Prostate gland (tissue), 2 donors: Measurements from ENCODE around the gene IPCEF1. TPM values are rescaled to one million over a fixed set of nuclear protein-coding genes. Genes with fewer than 3 reads are reported as not detected.

Experiments used
- DNase-seq: peaks from one replicate; pipeline ENCODE4 v3.0.0-alpha.2; 2019; ENCODE audit warnings: low spot score
- H3K27ac ChIP-seq, 2 donors: fragments of 200-600 bp; sonication (generic); 2 replicates each; pipeline ENCODE4 v1.5.1; 2017 to 2019
- H3K27me3 ChIP-seq: fragments of 200-600 bp; sonication (generic); replicated peaks from 2 replicates; pipeline ENCODE4 v1.5.1; 2019; ENCODE audit not compliant: insufficient read depth
- H3K36me3 ChIP-seq, 2 donors: fragments of 200-600 bp; sonication (generic); 1 replicate in 1 of 2; 2 replicates in 1 of 2; pipeline versions ENCODE4 v1.5.1 to v1.8.1; 2017 to 2019
- H3K4me1 ChIP-seq: fragments of 200-600 bp; sonication (generic); replicated peaks from 2 replicates; pipeline ENCODE4 v1.5.1; 2019
- H3K4me3 ChIP-seq, 2 donors: fragments of 200-600 bp; sonication (generic); 2 replicates each; pipeline ENCODE4 v1.5.1; 2017 to 2019
- H3K9me3 ChIP-seq: fragments of 200-600 bp; sonication (generic); 2 replicates; pipeline ENCODE4 v1.5.1; 2017
- POLR2A ChIP-seq: fragments of 450-650 bp; IDR thresholded peaks from one replicate; pipeline ENCODE4 v1.6.1; 2016; ENCODE audit warnings: antibody characterized with exemption, mild to moderate bottlenecking
- POLR2AphosphoS5 ChIP-seq: sonication (generic); formaldehyde crosslinking; IDR thresholded peaks from one replicate; pipeline ENCODE4 v1.6.1; 2017; ENCODE audit warnings: antibody characterized with exemption
- WGBS: methylation state at CpG from one replicate; pipeline ENCODE4 v1.1.5; 2018; 5-methylcytosine and 5-hydroxymethylcytosine counted together
- intact Hi-C: fragments of 100-400 bp; cut with DNase I; formaldehyde crosslinking; loops from one replicate; pipeline ENCODE4 v1.14.2; 2022
- total RNA-seq, 2 donors: library from RNA; depleted of rRNA; stranded (reverse); fragments of >200 nt; gene quantifications; one replicate each; pipeline ENCODE4 v1.1.0, GENCODE V29; 2016
- TF ChIP-seq, protein P1 (sequence below), 4 experiments: fragments of 200-600 bp in 2 of 4; fragments of 450-650 bp in 2 of 4; sonication (generic) in 2 of 4; IDR thresholded peaks; 1 replicate in 3 of 4; 2 replicates in 1 of 4; pipeline ENCODE4 v1.5.1; 2016 to 2019; ENCODE audit warnings: antibody characterized with exemption in 4 of 4, mild to moderate bottlenecking in 2 of 4, moderate library complexity in 2 of 4

IPCEF1 gene
- total RNA-seq, 2 donors from 2014 or later = 1.0 to 6.1 TPM

DNA sequence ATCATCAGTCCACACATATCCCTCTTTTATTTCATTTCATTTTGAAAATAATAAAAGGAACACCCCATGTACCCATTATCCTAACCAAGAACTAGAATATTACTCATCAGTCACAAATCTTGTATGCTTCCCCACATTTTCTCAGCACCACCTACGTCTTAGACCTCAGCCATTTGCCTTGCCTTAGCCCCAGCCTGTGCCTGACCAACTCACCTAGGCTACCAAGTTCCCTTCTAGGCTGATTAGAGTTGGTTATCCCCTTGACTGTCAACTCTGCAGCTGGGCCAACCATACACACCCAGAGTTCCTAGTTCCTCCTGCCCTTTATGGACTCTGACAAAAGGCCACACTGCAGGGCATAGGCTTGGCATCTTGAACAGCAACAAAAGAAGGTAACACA is 33.4 kb upstream of the IPCEF1 start:
- Histone ChIP-seq H3K9me3 (no peaks in the 10 kb centered on the region), H3K36me3 (no peaks in the 10 kb centered on the region), H3K27me3 (no peaks in the 10 kb centered on the region), H3K27ac (no peak overlapping the region), H3K4me1 (no peaks in the 10 kb centered on the region), H3K4me3 (no peak overlapping the region)
- WGBS = 89% methylated on average over 1 of the region's 1 CpG
- TF ChIP-seq POLR2A (no peak), POLR2AphosphoS5 (no peak)
- DNase-seq = no peak
- intact Hi-C loops = no loop called here

DNA sequence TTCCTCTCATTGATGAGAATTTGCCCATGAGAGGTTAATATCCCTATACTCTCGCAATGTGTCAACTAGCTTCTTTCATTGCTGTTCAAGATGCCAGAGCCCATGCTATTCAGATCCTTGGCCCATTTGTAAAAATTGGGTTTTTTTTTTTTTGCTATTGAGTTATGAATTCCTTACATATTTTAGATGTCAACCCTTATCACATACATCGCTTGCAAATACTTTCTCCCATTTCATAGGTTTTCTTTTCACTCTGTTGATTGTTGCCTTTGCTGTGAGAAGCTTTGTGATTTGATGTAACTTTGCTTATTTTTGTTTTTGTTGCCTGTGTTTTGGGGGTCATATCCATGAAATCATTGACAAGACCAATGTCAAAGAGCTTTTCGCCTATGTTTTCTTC is 32.2 kb upstream of the IPCEF1 start:
- DNase-seq = no peak
- Histone ChIP-seq H3K27me3 (no peaks in the 10 kb centered on the region), H3K36me3 (no peaks in the 10 kb centered on the region), H3K4me3 (no peak overlapping the region), H3K9me3 (no peaks in the 10 kb centered on the region), H3K4me1 (no peaks in the 10 kb centered on the region), H3K27ac (no peak overlapping the region)
- intact Hi-C loops = no loop called here
- TF ChIP-seq, protein P1, sequence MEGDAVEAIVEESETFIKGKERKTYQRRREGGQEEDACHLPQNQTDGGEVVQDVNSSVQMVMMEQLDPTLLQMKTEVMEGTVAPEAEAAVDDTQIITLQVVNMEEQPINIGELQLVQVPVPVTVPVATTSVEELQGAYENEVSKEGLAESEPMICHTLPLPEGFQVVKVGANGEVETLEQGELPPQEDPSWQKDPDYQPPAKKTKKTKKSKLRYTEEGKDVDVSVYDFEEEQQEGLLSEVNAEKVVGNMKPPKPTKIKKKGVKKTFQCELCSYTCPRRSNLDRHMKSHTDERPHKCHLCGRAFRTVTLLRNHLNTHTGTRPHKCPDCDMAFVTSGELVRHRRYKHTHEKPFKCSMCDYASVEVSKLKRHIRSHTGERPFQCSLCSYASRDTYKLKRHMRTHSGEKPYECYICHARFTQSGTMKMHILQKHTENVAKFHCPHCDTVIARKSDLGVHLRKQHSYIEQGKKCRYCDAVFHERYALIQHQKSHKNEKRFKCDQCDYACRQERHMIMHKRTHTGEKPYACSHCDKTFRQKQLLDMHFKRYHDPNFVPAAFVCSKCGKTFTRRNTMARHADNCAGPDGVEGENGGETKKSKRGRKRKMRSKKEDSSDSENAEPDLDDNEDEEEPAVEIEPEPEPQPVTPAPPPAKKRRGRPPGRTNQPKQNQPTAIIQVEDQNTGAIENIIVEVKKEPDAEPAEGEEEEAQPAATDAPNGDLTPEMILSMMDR (IDR thresholded peaks at IDR 0.05) = no peak
- 97% methylated on average over 3 of the region's 3 CpGs for WGBS

DNA sequence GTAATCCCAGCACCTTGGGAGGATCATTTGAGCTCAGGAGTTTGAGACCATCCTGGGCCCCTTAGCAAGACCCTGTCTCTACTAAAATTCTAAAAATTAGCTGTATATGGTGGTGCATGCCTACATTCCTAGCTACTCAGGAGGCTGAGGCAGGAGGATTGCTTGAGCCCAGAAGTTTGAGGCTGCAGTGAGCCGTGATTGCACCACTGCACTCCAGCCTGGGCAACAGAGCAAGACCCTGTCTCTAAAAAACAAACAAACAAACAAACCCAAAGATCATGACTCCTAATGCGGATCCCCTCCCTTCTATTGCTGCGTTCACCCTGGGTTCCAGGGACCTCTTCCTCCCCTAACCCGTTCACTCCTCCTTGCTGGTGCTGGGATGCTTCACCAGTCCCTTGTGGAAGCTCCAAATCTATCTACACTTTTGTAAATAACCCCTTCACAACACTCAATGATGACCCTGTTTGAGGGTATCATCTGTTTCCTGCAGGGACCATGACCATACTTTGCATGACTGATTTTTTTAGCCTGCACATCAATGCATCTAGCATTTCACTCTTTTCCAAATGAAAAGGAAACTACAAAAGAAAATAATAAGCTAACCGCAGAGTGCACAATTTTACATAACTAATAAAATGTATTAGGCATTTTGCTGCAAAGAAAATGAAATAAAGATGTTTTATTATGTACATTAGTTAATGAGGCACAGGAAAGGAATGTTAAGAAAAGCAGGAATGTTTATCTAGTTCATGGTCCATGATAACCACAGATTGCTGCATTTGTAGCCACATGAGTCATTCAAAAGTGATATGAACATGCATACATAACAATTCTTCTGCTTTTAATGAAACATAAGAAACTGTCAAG is 30.5 kb upstream of the IPCEF1 start:
- Histone ChIP-seq H3K36me3 (no peaks in the 10 kb centered on the region), H3K27me3 (no peaks in the 10 kb centered on the region), H3K27ac (no peak overlapping the region), H3K4me3 (no peak overlapping the region), H3K9me3 (no peaks in the 10 kb centered on the region), H3K4me1 (no peaks in the 10 kb centered on the region)
- intact Hi-C loops = no loop called here
- 78% methylated on average over 5 of the region's 5 CpGs for WGBS
- no peak for DNase-seq
- TF ChIP-seq POLR2A (no peak), POLR2AphosphoS5 (peak; percentile 37)
- TF ChIP-seq, protein P1 (IDR thresholded peaks at IDR 0.05) = no peak

DNA sequence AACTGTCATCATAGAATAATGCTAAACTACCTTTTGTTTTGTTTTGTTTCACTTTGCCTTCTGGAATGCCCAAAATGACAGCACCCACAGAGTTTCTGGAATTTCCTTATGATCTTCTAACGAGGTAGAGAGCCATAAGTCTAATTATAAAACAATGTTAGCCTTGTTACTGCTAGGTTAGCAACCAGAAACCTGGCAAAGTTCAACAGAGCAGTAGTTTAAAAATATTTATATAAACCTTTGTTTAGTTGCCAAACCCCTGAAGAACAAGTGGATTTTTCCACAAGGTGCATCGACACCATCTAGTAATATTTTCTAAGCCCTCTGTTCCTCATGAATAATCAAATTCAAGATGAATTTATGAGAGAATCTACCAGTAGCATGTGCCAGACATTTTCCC is 27.6 kb upstream of the IPCEF1 start:
- Histone ChIP-seq H3K36me3 (no peaks in the 10 kb centered on the region), H3K27ac (no peak overlapping the region), H3K4me3 (no peak overlapping the region), H3K27me3 (no peaks in the 10 kb centered on the region), H3K9me3 (no peaks in the 10 kb centered on the region), H3K4me1 (no peaks in the 10 kb centered on the region)
- DNase-seq = no peak
- TF ChIP-seq POLR2AphosphoS5 (no peak), POLR2A (no peak)
- TF ChIP-seq, protein P1 (IDR thresholded peaks at IDR 0.05) = no peak
- WGBS = 34% methylated on average over 2 of the region's 2 CpGs
- intact Hi-C loops = no loop called here

DNA sequence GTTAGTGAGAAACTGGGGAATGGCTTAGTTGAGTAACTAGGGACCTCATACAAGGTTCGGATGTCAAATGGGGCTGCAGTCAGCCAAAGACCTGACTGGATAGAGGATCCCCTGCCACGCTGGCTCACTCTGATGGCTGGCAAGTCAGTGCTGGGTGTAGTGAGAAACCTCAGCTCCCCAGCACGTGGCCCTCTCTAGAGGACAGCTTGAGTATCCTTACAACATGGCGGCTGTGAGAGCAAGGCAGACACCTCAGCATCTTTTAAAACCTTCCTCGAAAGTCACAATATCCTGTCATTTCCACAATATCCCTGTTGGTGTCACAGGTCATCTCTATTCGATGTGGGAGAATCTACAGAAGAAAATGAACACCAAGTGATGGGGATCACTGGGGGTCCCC is 26.7 kb upstream of the IPCEF1 start:
- no peak for DNase-seq
- H3K27ac ChIP-seq = no peak overlapping the region
- H3K36me3 ChIP-seq = no peaks in the 10 kb centered on the region
- intact Hi-C loops = no loop called here
- no peaks in the 10 kb centered on the region for H3K27me3 ChIP-seq
- H3K9me3 ChIP-seq = no peaks in the 10 kb centered on the region
- WGBS = 96% methylated on average over 6 of the region's 6 CpGs
- no peak overlapping the region for H3K4me3 ChIP-seq
- no peaks in the 10 kb centered on the region for H3K4me1 ChIP-seq
- TF ChIP-seq POLR2A (no peak), POLR2AphosphoS5 (no peak)
- TF ChIP-seq, protein P1 (IDR thresholded peaks at IDR 0.05) = no peak
